GM10847 (cell line): ENCODE results near the gene DGKZ.

Experiments
- POLR2A ChIP-seq: IDR thresholded peaks from 2 replicates; pipeline ENCODE4 v1.6.1; 2011; ENCODE audit not compliant: insufficient read length; ENCODE audit errors: extremely low read depth

DGKZ gene

DNA sequence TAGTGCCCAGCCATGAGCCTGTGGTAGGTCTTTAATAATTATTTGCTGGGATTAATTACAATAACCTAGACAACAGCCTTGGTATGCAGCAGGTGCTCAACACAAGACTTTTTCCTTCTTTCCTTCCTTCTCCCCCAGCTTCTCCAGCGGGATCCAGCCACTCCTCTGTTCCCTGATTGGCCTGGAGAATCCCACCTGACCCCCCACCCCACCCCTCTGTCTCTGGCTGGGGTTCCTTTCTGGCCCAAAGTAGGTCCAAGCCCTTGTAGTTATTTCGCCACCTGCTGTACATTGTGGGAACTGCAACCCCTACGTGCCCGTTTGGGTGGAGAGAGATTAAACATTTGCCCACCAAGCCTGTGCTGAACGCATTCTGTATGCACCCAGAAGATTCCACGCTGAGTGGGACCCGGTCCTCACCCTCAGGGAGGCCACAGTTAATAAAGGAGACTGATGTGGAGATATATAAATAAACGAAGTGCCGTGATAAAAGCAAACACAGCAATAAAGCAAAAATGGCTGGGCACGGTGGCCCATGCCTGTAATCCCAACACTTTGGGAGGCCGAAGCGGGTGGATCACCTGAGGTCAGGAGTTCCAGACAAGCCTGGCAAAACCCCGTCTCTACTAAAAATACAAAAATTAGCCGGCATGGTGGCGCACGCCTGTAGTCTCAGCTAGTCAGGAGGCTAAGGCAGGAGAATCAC lies 32.1 kb upstream of the DGKZ start:
- TF ChIP-seq POLR2A: no peak

DNA sequence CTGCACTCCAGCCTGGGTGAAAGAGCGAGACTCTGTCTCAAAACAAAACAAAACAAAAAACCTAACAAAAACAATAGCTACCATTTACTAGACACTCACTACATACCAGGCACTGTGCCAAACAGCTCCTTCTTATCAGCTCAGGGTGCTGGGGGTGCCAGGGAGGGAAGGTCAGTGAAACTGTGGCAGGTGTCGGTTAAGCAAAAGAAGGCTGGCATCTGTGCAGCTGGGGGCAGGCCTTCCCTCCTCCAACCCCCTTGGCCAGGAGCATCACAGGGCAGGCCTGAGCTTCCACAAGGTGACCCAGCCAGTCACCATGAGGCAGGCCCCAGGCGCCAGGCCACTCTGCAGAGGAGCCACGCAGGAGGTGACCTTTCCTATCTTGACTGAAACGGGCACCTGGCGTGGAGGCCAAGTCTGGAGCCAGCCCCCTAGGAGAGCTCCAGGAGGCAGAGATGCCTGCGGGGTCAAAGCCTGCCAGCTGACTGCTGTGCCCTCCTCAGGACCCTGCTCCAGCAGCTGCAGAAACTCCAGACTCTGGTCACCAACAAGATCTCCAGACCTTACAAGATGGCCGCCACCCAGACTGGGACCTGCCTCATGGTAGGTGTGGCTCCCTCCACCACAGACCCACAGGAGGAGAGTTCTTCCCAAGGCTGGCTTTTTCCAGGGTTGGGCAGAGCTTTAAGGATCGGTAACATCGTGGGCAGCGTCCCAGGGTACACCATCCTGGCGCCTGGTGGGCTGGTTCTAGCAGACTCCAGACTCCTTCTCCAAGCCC lies 31.3 kb upstream of the DGKZ start:
- TF ChIP-seq POLR2A: no peak

DNA sequence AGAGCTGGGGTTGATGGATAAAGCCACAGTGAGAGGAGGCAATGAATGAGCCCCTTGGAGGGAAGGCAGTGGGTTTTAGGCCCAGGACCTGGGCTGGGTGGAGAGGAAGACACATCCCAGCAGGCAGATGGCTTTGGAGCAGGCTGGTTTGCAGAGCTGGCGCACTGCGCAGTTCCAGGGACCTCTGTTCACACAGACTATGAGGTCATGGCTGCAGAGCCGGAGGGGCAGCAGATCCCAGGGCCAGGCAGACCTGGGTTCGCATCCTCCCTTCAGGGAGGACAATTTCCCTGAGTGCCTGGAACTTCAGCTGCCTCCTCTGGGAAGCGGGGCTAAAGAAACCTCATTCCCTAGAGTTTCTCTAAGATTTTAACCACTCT lies 28.2 kb upstream of the DGKZ start:
- no peak for TF ChIP-seq POLR2A

DNA sequence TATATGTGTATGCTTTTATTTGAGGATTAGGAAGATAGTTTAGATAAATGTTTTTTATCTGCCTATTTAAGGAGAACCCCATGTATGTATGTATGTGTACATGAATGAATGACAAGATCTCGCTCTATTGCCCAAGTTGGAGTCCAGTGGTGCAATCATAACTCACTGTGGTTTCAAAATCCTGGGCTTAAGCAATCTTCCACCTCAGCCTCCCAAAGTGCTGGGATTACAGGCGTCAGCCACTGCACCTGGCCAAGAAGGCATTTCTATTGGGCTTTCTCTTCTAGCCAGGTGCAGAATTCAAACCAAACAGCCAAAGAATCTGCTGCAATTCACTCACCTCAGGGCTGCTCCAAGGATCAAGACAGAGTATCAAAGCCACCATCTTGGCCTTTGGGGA lies 25.5 kb upstream of the DGKZ start:
- no peak for TF ChIP-seq POLR2A

DNA sequence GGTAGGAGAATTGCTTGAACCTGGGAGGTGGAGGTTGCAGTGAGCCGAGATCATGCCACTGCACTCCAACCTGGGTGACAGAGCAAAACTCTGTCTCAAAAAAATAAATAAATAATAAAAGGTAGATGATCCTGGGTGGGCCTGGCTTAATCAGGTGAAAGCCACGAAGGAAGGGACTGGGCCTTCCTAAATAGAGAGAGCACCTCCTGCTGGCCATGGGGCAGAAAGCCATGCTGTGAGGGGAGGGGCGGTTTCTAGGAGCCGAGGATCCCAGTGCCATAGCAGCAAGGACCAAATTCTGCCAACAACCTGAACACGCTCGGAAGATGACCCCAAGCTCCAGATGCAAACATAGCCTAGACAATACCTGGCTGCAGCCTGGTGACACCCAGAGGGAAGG lies 24.5 kb upstream of the DGKZ start:
- no peak for TF ChIP-seq POLR2A

DNA sequence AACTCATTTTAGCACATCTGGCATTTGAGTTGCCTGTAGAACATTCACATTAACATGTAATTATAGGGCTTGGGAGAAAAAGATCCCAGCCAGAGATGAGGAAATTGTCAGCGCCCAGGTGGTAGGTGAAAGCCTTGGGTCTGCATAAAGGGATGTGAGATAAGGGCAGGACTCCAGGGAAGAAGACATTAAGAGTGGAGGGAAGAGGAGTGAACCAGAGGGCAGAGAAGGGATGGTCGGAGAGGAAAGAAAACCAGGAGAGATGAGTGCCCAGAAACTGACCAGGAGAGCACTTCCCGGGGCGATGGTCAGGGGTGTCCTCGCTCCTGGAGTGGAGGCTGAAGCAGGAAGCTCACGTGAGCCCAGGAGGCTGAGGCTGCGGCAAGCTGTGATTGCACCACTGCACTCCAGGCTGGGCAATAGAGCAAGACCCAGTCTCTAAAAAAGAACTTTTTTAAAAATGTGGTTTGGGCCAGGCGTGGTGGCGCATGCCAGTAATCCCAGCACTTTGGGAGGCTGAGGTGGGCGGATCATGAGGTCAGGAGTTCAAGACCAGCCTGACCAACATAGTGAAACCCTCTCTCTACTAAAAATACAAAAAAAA lies 20.3 kb upstream of the DGKZ start:
- no peak for TF ChIP-seq POLR2A

DNA sequence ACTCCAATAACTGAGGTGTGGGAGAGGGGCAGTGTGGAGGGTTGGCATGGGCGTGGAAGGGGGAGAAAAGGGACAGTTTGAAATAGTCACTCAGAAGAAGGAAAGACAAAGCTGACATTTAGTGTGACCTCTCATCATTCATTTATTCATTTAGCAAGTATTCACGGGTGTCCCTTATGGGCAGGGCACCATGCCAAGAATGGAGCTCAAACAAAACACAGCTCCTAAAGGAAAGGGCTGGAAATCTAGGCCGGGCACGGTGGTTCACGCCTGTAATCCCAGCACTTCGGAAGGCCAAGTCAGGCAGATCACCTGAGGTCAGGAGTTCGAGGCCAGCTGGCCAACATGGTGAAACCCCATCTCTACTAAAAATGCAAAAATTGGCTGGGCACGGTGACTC lies 19.4 kb upstream of the DGKZ start:
- no peak for TF ChIP-seq POLR2A

DNA sequence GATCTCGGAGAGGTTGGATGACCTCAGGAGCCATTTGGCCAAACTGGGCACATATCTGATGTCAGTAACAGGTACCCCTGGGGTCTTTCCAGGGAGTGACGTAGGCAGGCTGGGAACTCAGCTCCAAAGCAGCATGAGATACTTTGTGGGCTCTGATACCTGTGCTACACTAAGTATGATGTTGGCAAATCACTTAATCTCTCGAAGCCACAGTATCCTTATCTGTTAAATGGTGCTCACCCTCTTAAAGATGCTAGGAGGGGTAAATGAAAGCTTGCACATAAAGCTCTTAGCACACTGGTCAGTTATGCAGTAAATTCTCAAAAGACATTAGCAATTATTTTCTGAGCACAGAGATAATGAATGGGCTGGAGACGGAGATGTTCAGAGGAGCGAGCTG lies 17.1 kb upstream of the DGKZ start:
- TF ChIP-seq POLR2A: no peak

DNA sequence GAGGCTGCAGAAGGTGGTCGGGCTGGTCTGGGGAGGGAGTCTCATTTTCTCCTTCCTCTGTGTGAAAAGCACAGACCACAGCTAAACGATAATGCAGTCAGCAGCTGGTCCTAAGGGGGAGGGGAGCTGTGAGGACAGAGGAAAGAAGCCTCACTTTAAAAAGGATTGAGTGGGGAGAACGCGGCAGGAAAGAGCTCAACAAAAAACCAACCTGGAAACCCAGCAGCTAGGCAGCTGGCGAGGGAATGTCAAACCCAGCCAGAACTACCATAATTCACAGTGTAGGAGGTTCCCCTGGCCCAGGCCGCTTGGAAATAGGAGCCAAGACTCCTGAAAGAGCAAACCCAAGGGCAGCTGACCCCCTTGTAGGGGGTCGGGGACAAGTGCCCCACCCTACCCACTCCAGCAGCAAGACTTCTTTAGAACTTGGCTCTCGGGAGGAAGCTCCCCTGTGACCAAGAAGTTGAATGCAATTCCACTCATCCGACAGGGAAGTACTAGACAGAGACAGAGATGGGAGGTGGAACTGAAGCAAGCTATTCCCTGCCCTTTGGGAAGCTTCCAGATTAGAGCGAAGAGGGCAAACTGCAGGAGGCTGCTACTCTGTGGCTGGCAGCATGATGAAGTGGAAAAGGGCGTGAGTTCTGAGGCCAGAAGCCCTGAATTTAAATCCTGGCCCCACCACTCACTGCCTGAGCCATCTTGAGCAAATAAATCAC lies 16.5 kb upstream of the DGKZ start:
- TF ChIP-seq POLR2A: no peak

DNA sequence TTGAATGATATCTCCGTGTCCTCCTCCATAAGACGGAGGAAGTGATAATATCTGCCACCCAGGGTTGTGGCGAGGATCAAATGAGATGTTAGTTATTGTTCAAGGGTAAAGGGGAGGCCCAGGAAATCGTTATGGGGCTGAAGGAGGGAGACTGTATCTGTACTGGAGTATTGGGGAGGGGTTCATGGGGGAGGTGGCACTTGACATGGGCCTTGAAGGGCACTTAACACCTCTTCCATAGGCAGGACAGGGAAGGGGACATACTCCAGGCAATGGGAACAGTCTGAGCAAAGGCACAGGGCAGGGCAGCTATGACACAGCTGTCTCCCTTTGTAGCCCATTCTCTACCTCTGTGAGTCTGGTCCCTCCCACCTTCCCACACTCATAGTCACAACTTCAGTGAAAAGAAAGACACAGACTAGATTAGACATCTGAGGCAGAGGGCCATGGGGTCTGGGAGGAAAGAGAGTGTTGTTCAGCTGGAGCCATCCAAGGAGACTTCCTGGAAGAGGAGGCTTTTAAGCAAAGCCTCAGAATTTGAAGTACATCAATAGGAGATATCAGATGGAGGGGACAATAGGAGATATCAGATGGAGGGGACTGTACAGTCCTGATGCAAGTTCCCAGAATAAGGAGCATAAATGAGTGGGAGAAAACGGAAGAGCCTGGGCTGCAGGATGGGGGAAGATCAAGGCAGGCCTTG lies 15.8 kb upstream of the DGKZ start:
- no peak for TF ChIP-seq POLR2A

DNA sequence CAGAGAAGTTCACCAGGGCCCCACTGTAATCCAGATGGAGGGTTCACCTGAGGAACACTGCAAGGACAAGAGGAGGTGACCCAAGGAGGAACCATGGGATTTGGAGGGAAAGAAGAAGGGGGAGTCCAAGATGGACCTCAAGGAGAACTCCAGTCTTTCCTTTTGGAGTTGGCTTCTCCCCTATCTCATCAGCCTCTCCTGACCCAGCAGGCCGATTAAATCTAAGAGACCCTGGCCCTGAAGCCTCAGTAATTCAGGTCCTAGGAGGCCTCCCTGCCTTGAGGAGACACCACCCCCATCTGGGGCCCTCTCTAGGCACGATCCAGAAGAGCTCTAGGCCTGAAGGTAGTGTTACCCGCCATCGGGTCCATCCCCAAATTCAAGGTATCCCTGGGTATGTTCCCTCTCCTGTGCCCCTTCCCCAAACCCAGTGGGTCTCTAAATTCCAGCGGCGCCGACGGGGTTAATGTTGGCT lies 15.1 kb upstream of the DGKZ start:
- TF ChIP-seq POLR2A: no peak

DNA sequence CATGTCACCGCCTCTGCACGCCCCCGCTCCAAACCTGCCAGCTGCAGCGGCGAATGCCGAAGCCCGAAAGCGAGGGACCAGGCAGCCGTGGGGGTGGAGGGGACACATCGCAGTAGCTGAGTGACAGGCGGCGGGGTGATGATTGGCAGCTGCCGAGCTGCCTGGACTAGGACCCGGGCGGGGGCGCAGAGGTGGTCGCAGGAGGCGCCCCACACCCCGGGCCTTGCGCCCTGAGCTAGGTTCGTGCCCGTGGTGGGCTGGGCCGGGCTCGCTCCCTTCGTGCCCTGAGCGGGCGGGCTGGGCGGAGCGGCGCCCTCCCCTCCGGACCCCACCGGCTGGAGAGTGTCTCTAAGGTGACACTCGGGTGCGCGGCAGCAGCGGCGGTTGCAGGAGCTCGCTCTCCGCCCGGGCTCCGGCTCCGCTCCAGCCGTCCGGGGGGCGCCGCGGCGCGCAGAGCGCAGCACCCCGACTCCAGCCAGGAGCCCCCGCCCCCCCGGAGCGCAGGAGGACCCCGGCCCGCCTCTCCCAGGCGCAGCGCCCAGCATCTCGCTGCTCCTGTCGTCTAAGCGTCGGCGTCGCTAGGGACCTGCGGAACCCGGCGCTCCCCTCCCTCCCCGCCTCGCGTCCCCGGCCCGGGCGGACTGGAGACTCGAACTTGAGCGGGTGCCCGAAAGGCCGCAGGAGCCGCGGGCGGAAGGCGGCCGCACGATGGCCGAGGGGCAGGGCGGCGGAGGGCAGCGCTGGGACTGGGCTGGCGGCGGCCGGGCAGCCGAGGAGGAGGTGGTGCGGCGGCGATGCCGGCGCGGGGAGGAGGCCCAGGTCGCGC lies 14.5 kb upstream of the DGKZ start:
- no peak for TF ChIP-seq POLR2A

DNA sequence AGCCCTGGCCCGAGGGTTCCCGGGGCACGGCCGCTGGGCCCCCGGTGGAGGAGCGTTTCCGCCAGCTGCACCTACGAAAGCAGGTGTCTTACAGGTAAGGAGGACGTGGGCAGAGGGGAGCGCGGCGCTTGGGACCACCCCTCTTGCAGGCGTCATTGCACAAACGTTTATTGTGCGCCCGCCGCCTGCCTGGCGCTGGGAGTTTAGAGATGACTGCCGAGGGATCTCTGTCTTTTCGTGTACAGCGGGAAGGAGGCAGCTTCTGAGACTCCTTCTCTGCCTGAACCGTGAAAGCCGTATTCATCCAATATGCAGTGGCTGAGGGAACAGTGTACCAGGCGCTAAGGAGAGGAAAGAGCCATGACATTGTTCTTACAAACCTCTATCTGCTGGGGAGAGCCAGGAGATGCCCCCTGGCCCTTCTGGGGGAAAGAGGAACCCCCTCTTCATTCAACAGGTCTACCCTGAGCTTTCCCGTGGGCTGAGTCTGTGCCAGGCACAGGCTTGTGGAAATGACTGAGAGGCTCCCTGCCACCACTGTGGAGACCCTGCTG lies 13.8 kb upstream of the DGKZ start:
- no peak for TF ChIP-seq POLR2A

DNA sequence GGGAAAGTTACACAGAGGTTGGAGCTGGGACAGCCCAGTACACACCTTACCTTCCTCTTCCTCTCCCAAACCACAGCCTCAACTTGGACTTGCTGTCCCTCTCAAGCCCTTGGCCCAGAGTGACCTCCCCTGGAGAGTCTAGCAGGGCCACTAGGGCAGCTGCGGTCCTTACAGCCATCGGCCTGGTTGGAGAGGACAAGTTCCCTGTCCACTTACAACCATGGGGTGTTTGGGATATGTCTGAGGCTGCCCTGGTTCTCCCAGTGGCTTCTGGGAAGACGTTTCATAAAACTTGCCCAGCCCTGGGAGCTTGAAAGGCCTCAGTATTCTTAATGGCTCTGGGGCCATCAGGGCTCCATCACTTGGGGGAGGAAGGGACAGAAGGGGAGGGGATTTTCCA lies 13.1 kb upstream of the DGKZ start:
- TF ChIP-seq POLR2A: no peak
